GM18861 (cell line): ENCODE data around the gene ELMOD1.

Experiments
- ATAC-seq: cut with Tn5 transposase; IDR thresholded peaks from one replicate; pipeline ENCODE4 v1.9.1; 2021; ENCODE audit not compliant: unreplicated experiment

The ELMOD1 gene

DNA sequence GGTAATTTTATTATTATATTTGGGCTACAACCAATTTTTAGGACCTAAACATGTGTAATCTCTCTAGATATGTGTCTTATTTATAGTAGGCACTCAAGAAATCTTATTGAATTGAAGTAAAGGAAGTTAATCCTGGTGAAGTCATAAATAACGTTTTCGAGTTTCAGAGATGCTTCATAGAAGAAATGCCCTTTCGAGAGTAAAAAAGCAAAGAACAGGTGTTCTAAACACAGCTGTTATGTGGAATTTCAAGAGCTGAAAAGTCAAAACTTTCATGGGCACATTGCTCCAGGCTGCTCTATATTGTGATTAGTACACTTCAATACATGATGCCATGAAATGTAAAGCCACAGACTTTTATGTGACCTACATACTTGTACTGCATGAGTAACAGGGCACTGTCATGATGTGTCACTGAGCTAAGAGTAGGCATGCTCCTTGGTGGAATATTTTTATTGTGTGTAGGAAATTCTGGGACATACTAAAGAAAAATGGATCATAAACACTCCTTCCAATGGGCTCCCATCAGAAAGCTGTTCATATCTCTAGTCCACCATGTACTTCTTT is 7.2 kb upstream of the ELMOD1 start:
- no peak for ATAC-seq

GRCh38 chr11:107587306-107587979 is 3.5 kb upstream of the ELMOD1 start:
- ATAC-seq = no peak

DNA sequence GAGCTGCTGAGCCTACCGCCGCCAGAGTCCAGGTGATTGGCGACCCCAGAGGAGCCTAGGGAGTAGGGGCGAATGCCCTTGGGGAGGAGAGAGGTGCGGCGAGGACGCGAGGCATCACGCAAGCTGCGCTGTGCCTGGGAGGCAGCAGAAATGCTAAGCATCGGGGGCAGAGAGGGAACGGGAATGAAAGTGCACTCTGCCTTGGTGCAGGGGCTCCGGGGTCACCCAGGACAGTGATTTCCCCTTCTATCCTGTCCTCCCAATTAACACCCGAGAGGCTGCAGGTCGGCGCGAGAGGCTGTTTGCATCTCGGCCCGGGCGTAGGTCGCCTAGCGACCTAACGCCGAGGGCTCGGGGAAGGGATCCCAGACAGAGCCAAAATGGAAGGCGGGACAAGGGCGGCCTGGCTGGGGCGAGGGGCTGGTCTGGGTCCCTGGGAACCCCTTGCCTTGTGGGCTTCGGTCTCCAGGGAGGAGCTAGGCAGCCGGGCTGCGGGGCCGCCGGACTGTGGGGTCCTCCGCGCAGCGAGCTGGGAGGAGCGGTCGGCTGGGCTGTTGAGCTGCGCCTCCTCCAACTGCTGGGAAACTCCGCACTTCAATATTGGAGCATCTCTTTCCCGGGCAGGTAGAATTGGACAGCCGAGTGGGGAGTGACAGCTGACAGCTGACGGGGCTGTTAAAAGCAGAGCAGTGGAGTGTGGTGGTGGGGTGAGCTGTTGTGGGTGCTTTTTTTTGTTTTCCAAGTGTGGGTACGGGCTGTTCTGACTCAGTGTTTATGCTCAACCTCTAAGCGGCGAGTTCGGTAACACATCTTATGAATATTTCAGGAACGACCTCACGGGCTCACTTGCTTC is 657 bp downstream of the ELMOD1 start:
- no peak for ATAC-seq

GRCh38 chr11:107592231-107592590 is 1.3 kb downstream of the ELMOD1 start:
- no peak for ATAC-seq

GRCh38 chr11:107592813-107593212 is 1.9 kb downstream of the ELMOD1 start:
- ATAC-seq = no peak

DNA sequence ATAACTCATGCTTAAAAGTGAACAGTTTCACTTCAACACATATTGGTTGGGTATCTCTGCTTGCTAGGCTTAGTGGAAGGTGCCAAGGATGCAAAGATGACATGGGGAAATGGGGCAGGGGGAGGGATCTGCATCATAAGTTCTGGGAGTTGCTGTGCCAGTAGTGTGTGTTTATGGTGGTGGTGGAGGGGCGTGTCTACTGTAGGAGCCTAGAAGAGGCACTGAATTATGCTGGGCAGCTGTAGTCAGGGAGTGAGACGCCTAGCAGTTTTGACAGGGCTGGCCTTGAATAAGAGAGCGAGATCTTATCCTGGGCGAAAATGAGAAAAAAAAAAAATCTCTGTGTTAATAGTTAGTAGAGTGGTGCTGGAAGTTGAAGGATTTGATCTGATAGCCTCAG is 3.0 kb downstream of the ELMOD1 start:
- no peak for ATAC-seq

DNA sequence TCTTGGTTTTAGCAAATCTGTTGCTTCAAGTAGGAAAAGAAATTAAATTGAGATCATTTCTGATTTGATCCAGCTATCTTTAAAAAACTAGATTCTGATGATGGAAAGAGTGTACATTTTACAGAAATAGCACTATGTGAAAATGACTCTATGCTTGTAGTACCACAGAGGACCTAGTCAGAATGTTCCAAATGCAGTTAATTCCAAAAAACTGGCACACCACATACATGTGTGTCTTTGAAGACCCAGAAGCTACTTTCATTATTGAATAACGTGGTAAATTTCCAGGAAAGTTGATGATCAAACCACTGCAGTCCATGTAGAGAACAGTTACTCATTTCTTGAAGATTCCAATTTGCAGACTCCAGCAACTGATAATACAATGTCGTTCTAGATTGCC is 3.8 kb downstream of the ELMOD1 start:
- no peak for ATAC-seq

- ATAC-seq = peak; percentile 70
Measured at GRCh38 chr11:107598225-107599139, 7.5 kb downstream of the ELMOD1 start.

DNA sequence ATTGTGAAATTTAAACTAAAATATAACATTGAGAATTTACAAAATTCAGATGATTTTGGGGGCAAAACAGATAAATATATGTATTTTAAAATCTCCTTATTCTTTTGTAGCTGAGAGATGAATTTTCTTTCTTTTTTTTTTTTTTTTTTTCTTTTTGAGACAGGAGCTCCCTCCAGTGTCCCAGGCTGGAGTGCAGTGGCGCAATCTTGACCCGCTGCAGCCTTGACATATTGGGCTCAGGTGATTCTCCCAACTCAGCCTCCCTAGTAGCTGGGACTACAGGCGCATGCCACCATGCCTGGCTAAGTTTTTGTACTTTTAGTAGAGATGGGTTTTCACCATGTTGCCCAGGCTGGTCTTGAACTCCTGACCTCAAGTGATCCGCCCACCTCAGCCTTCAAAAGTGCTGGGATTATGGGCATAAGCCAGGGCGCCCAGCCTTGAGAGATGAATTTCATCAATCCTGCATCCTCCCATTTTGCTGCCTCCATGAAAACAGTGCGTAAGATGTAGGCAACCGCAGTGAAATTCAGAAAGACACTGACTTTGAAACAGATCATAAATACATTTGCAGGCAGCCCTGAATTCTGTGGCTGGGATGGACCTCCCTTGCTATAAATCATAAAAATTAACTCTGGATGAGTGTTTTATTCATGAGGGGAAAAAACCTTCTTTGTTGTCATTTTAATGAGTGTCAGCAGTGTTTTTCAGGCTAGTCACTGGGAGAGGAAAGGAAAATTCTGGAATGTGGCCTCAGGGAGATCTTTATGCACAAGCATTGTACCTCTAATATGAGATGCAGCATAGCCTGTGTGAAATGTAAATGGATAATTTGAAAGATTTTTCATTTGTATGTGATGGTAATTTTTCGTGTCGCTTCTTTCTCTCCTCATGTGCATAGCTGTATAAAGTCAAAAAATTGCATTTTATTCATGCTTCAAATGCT is 14.4 kb downstream of the ELMOD1 start:
- no peak for ATAC-seq

- ATAC-seq = no peak
Measured at GRCh38 chr11:107606141-107606540, 15.2 kb downstream of the ELMOD1 start.

DNA sequence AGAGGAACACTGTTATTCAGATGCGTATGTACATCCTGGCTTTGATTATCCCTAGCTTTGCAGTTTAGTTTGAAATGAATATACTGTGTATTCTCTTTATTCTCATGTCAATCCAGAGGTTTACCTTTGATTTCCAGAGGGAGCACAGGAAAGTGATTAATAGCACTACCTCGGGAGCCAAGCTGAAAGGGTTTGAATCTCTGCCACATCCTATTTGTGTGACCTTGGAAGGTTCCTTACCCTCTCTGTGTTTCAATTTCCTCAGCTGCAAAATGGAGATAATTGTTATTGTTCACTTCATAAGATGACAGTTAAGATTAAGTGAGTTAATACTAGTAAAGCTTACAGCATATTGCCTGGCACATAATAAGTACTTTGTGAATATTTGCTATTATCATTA is 17.9 kb downstream of the ELMOD1 start:
- ATAC-seq = no peak

GRCh38 chr11:107609400-107610218 is 18.7 kb downstream of the ELMOD1 start:
- ATAC-seq = no peak

GRCh38 chr11:107612445-107612844 is 21.5 kb downstream of the ELMOD1 start:
- ATAC-seq = no peak

GRCh38 chr11:107619926-107620325 is 29.0 kb downstream of the ELMOD1 start:
- no peak for ATAC-seq

DNA sequence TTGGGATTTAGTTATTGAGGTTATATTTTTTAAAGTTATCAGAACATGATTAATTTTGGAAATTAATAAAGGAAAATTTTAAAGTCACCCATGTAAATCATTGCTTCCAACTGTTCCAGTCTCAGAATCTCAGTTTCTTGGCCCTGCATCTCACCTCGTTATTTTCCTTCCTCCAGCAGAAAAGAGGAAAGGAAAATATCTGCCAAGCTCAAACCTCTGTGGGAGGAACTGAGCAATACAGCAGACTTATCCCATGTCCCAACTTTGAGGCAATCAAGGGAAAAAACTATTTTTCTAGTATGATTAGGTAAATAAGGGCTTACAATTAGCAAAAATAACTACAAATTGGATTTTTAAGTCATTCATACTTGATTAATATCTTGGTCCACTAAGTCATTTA is 30.1 kb downstream of the ELMOD1 start:
- no peak for ATAC-seq

DNA sequence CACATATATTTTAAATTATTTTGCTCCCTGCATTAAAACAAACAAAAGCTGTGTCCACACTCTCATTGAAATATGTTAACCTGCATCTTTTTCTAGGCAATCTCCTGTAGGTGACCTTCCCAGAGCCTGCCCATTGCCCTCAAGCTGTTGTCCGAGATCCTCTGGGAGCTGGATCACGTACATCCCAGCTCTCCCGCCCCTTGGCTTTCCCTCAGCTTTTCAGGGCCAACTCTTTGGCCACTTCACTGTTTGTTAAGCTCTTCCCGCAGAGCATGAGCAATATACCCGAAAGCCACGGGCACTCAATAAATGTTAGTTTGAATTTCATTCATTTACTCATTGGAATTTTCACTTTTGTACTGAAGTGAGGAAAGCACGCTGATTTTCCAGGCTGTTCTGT is 32.2 kb downstream of the ELMOD1 start:
- no peak for ATAC-seq

DNA sequence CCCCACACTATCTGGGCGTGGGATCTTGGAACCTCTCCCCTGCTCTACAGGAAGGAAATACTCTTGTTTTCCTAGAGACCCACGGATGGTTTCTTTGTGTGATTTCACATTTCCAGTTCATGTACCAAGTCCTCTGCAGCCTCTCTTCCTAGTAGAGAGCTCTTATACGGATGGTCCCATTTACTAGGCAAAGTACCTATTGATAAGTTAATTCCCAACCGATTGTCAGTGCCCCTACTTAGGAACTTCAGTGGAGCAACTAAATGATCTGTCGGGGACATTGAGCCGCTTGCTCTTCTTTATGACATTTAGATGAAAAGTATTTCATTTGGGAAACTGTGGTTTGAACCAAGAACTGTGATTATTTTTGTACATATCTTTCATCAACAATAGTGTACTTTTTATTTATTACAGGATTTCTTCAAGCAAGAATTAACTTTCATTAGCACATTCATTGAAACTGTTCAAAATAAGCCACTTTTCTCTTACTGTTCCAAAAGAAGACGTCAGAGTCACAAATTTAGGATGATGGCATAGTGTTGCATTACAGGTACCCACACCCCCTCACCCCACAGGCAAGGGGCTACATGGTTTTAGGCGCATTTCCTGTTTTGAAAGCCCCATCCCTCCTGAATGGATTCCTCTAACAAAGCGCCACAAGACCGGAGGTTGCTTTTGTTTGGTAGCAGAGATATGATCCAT is 34.2 kb downstream of the ELMOD1 start:
- ATAC-seq = no peak

DNA sequence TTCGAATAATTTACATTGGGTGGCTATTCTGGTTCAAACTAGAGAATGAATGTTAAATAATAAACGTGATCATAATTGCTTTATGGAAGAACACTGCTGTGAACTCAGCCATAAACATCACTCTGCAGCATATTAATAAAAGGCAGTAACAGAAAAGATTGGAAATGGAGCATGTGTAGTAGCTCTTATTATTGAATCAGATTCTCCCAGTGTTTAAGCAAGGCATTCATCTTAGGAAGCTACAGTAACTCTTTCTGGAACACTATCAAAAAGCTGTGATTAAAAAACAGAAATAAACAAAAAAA is 34.7 kb downstream of the ELMOD1 start:
- no peak for ATAC-seq

GRCh38 chr11:107631043-107631442 is 40.1 kb downstream of the ELMOD1 start:
- no peak for ATAC-seq
